Measurements from ENCODE around the gene SLC6A6.

- TF ChIP-seq POLR2A (IDR thresholded peaks at IDR 0.05) = no peak
- TF ChIP-seq, protein P1, sequence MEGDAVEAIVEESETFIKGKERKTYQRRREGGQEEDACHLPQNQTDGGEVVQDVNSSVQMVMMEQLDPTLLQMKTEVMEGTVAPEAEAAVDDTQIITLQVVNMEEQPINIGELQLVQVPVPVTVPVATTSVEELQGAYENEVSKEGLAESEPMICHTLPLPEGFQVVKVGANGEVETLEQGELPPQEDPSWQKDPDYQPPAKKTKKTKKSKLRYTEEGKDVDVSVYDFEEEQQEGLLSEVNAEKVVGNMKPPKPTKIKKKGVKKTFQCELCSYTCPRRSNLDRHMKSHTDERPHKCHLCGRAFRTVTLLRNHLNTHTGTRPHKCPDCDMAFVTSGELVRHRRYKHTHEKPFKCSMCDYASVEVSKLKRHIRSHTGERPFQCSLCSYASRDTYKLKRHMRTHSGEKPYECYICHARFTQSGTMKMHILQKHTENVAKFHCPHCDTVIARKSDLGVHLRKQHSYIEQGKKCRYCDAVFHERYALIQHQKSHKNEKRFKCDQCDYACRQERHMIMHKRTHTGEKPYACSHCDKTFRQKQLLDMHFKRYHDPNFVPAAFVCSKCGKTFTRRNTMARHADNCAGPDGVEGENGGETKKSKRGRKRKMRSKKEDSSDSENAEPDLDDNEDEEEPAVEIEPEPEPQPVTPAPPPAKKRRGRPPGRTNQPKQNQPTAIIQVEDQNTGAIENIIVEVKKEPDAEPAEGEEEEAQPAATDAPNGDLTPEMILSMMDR (IDR thresholded peaks at IDR 0.05) = no peak
- no peak for TF ChIP-seq EP300 (IDR thresholded peaks at IDR 0.05; ENCODE audit: low read depth)
These were observed 1.8 kb downstream of the SLC6A6 start for GRCh38 chr3:14404186-14404585.
